Tibial nerve (tissue), 4 donors: Measurements from ENCODE around the gene ARPP19.

ENCODE experiments used
- EP300 ChIP-seq, 2 donors: sonication (generic); formaldehyde crosslinking; IDR thresholded peaks; one replicate each; pipeline ENCODE4 v1.6.1; 2017; ENCODE audit warnings: antibody characterized with exemption in 2 of 2, mild to moderate bottlenecking in 1 of 2
- POLR2A ChIP-seq, 2 donors: fragments of 450-650 bp; IDR thresholded peaks; one replicate each; pipeline ENCODE4 v1.6.1; 2017; ENCODE audit warnings: antibody characterized with exemption in 2 of 2, mild to moderate bottlenecking in 2 of 2, moderate library complexity in 2 of 2
- TF ChIP-seq, protein P1 (sequence below), 5 experiments: fragments of 200-600 bp in 3 of 5; fragments of 450-650 bp in 2 of 5; sonication (generic) in 3 of 5; IDR thresholded peaks; one replicate each; pipeline ENCODE4 v1.5.1; 2016 to 2019; ENCODE audit warnings: antibody characterized with exemption in 5 of 5, mild to moderate bottlenecking in 3 of 5, moderate library complexity in 2 of 5

DNA sequence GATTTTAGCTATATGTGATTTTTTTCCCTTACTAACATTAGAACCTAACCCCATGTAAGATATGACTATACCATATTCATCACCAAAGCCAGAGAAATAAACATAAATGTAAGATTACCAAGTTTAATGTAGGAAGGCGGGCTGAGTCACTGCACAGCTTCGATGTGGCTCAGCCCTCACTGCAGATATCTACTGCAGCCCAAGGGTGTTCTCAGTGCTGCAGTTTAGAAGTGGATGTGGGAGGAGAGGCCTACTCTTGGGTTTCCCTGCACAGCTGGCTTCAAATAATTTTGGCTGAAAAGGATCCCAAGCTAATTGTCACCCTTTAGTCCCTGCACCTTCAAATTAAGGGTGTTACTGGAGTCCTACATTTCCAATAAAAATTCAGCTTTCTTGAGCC lies 9.3 kb downstream of the ARPP19 start:
- TF ChIP-seq POLR2A (IDR thresholded peaks at IDR 0.05) (no peak), EP300 (IDR thresholded peaks at IDR 0.05) (no peak)
- TF ChIP-seq, protein P1, sequence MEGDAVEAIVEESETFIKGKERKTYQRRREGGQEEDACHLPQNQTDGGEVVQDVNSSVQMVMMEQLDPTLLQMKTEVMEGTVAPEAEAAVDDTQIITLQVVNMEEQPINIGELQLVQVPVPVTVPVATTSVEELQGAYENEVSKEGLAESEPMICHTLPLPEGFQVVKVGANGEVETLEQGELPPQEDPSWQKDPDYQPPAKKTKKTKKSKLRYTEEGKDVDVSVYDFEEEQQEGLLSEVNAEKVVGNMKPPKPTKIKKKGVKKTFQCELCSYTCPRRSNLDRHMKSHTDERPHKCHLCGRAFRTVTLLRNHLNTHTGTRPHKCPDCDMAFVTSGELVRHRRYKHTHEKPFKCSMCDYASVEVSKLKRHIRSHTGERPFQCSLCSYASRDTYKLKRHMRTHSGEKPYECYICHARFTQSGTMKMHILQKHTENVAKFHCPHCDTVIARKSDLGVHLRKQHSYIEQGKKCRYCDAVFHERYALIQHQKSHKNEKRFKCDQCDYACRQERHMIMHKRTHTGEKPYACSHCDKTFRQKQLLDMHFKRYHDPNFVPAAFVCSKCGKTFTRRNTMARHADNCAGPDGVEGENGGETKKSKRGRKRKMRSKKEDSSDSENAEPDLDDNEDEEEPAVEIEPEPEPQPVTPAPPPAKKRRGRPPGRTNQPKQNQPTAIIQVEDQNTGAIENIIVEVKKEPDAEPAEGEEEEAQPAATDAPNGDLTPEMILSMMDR (IDR thresholded peaks at IDR 0.05) = no peak
